Nephron progenitor cell (in vitro differentiated cells): ENCODE results near the gene WDR38.

Source experiments
- DNase-seq: peaks from one replicate; pipeline ENCODE4 v3.0.0; 2021
- H3K27ac Mint-ChIP-seq: 2 replicates; pipeline ENCODE4 v1.8.0; 2021; ENCODE audit warnings: mild to moderate bottlenecking, moderate library complexity, mixed read lengths
- H3K27me3 Mint-ChIP-seq: 2 replicates; pipeline ENCODE4 v1.8.0; 2021; ENCODE audit warnings: mild to moderate bottlenecking, low read depth, mixed read lengths; ENCODE audit not compliant: poor library complexity
- H3K36me3 Mint-ChIP-seq: 2 replicates; pipeline ENCODE4 v1.8.0; 2021; ENCODE audit warnings: low read depth, mixed read lengths
- H3K4me1 Mint-ChIP-seq: 2 replicates; pipeline ENCODE4 v1.8.0; 2021; ENCODE audit warnings: mixed read lengths
- H3K4me3 Mint-ChIP-seq: 2 replicates; pipeline ENCODE4 v1.8.0; 2021; ENCODE audit warnings: mild to moderate bottlenecking, moderate library complexity, mixed read lengths
- H3K9me3 Mint-ChIP-seq: 2 replicates; pipeline ENCODE4 v1.8.0; 2021; ENCODE audit warnings: mild to moderate bottlenecking, moderate library complexity, mixed read lengths
- CTCF ChIP-seq: fragments of 200-600 bp; sonication (generic); IDR thresholded peaks from 2 replicates; pipeline ENCODE4 v1.5.0; 2021; ENCODE audit warnings: antibody characterized with exemption

The WDR38 gene

GRCh38 chr9:124809741-124810500 is 43.3 kb upstream of the WDR38 start:
- Mint-ChIP-seq H3K9me3 (no peaks in the 10 kb centered on the region), H3K27me3 (peaks cover 3% of the 10 kb centered on the region), H3K27ac (no peak overlapping the region), H3K4me3 (no peak overlapping the region), H3K36me3 (peaks cover 3% of the 10 kb centered on the region), H3K4me1 (peaks cover 32% of the 10 kb centered on the region)
- no peak for TF ChIP-seq CTCF
- DNase-seq, result no peak

GRCh38 chr9:124810663-124811355 is 42.5 kb upstream of the WDR38 start:
- peak overlapping the region; percentile 98 for H3K27ac Mint-ChIP-seq
- peaks cover 3% of the 10 kb centered on the region for H3K27me3 Mint-ChIP-seq
- no peak overlapping the region for H3K4me3 Mint-ChIP-seq
- H3K9me3 Mint-ChIP-seq, result no peaks in the 10 kb centered on the region
- H3K36me3 Mint-ChIP-seq, result no peaks in the 10 kb centered on the region
- peak; percentile 49 for DNase-seq
- H3K4me1 Mint-ChIP-seq, result peaks cover 32% of the 10 kb centered on the region
- no peak for TF ChIP-seq CTCF

- Mint-ChIP-seq H3K27me3 (peaks cover 3% of the 10 kb centered on the region), H3K4me3 (no peak overlapping the region), H3K9me3 (no peaks in the 10 kb centered on the region), H3K4me1 (peaks cover 32% of the 10 kb centered on the region), H3K36me3 (no peaks in the 10 kb centered on the region), H3K27ac (peak overlapping the region; percentile 89)
- TF ChIP-seq CTCF, result no peak
- no peak for DNase-seq
These were observed 40.8 kb upstream of the WDR38 start for GRCh38 chr9:124812441-124812876.

- no peak overlapping the region for H3K4me3 Mint-ChIP-seq
- no peak for TF ChIP-seq CTCF
- no peaks in the 10 kb centered on the region for H3K36me3 Mint-ChIP-seq
These were observed 40.2 kb upstream of the WDR38 start for GRCh38 chr9:124813041-124813440.

GRCh38 chr9:124813501-124814163 is 39.6 kb upstream of the WDR38 start:
- Mint-ChIP-seq H3K4me3 (no peak overlapping the region), H3K27me3 (peaks cover 3% of the 10 kb centered on the region), H3K9me3 (no peaks in the 10 kb centered on the region), H3K36me3 (no peaks in the 10 kb centered on the region), H3K27ac (no peak overlapping the region), H3K4me1 (peaks cover 39% of the 10 kb centered on the region)
- no peak for DNase-seq
- no peak for TF ChIP-seq CTCF

More at GRCh38 chr9:124813041-124813440, 40.2 kb upstream of the WDR38 start:
- Mint-ChIP-seq H3K27ac (no peak overlapping the region), H3K4me1 (peaks cover 34% of the 10 kb centered on the region), H3K9me3 (no peaks in the 10 kb centered on the region), H3K27me3 (peaks cover 3% of the 10 kb centered on the region)
- DNase-seq, result no peak
